K562 (cell line): ENCODE data around the gene ZEB2. TPM values are rescaled to one million over a fixed set of nuclear protein-coding genes. Genes with fewer than 3 reads are reported as not detected.

Source experiments
- ATAC-seq: fragments of 200-7000 bp; cut with Tn5 transposase; 3 replicates; pipeline ENCODE4 v1.9.1; 2020; ENCODE audit warnings: moderate library complexity
- BruUV-seq: library from RNA; stranded (reverse); fragments of 400-500 nt; replicated peaks from 2 replicates; lab custom pipeline; 2021; lab: Mats Ljungman, UMichigan
- CTCF ChIA-PET: fragments of 300-600 bp; formaldehyde crosslinking; extraction: SDS; loops from one replicate; lab custom pipeline; 2021; ENCODE audit warnings: low intra/inter-chr PET ratio; lab: Yijun Ruan, JAX
- POLR2A ChIA-PET: fragments of 300-600, 350-650 bp; sonication (Branson Sonifier 250); formaldehyde crosslinking; extraction: SDS; loops from one replicate; lab custom pipeline; 2021; ENCODE audit warnings: antibody characterized with exemption, inconsistent platforms; lab: Yijun Ruan, JAX
- DNase-seq, 4 experiments: peaks; one replicate each; pipeline versions ENCODE4 v3.0.0 to v3.0.0-alpha.2; 2011 to 2018; ENCODE audit warnings: low spot score in 3 of 4, mixed read lengths in 3 of 4; ENCODE audit errors: extremely low read depth in 1 of 4
- FAIRE-seq: peaks from 2 replicates; lab custom pipeline; 2011; peaks lifted over from hg19 to GRCh38; lab: Jason Lieb, UNC
- H2AFZ ChIP-seq: 2 replicates; pipeline ENCODE4 v1.6.0; 2011; ENCODE audit warnings: low read depth, low read length, control low read depth, inconsistent platforms
- H3K27ac ChIP-seq: fragments of 200-600 bp; 3 replicates; pipeline ENCODE4 v1.8.0; 2011; ENCODE audit warnings: low read depth, mild to moderate bottlenecking, control low read depth, inconsistent platforms, low read length, moderate library complexity, mixed read lengths; ENCODE audit errors: extremely low read depth
- H3K27me3 ChIP-seq, 2 experiments: fragments of 300-600 bp in 1 of 2; 2 replicates in 1 of 2; 3 replicates in 1 of 2; pipeline versions ENCODE4 v1.6.0 to v1.8.0; 2011; ENCODE audit warnings: inconsistent platforms in 2 of 2, low read length in 2 of 2, mild to moderate bottlenecking in 1 of 2, mixed read lengths in 1 of 2, moderate library complexity in 1 of 2; ENCODE audit not compliant: control insufficient read depth in 2 of 2, insufficient read depth in 2 of 2
- H3K36me3 ChIP-seq: fragments of 300-600 bp; 3 replicates; pipeline ENCODE4 v1.8.0; 2011; ENCODE audit warnings: mild to moderate bottlenecking, low read length, inconsistent platforms; ENCODE audit not compliant: control insufficient read depth, insufficient read depth
- H3K4me1 ChIP-seq, 2 experiments: fragments of 200-600 bp in 1 of 2; replicated peaks in 1 of 2; 2 replicates in 1 of 2; 3 replicates in 1 of 2; pipeline versions ENCODE4 v1.5.1 to v1.8.0; 2011; ENCODE audit warnings: inconsistent platforms in 2 of 2, low read length in 2 of 2, mild to moderate bottlenecking in 1 of 2, mixed read lengths in 1 of 2, moderate library complexity in 1 of 2; ENCODE audit not compliant: control insufficient read depth in 2 of 2, insufficient read depth in 2 of 2
- H3K4me2 ChIP-seq: 2 replicates; pipeline ENCODE4 v1.6.1; 2011; ENCODE audit warnings: low read length, control low read depth, inconsistent platforms, mixed read lengths; ENCODE audit not compliant: insufficient read depth
- H3K4me3 ChIP-seq: fragments of 200-600 bp; sonication (generic), shearing (Covaris generic); 2 replicates; pipeline ENCODE4 v1.5.1; 2016; ENCODE audit warnings: control low read depth, inconsistent platforms
- H3K79me2 ChIP-seq: fragments of 200-600 bp; 3 replicates; pipeline ENCODE4 v1.8.0; 2011; ENCODE audit warnings: low read length, inconsistent platforms; ENCODE audit not compliant: control insufficient read depth, insufficient read depth
- H3K9ac ChIP-seq, 2 experiments: 2 replicates each; pipeline versions ENCODE4 v1.6.0 to v1.6.1; 2011; ENCODE audit warnings: low read depth in 2 of 2, low read length in 2 of 2, control low read depth in 1 of 2, inconsistent platforms in 1 of 2, mild to moderate bottlenecking in 1 of 2, mixed read lengths in 1 of 2; ENCODE audit not compliant: insufficient read depth in 1 of 2
- H3K9me1 ChIP-seq: one replicate; pipeline ENCODE4 v1.6.0; 2011; ENCODE audit warnings: inconsistent platforms, mild to moderate bottlenecking, low read length, moderate library complexity; ENCODE audit not compliant: control insufficient read depth, insufficient read depth
- H3K9me3 ChIP-seq: replicated peaks from 2 replicates; pipeline ENCODE4 v1.5.1; 2011; ENCODE audit warnings: low read depth, low read length, inconsistent platforms; ENCODE audit not compliant: control insufficient read depth, insufficient read depth
- H4K20me1 ChIP-seq: replicated peaks from 2 replicates; pipeline ENCODE4 v1.6.1; 2011; ENCODE audit warnings: low read length, inconsistent platforms, mixed read lengths; ENCODE audit not compliant: control insufficient read depth, insufficient read depth
- BRD4 ChIP-seq: fragments of 200-600 bp; sonication (generic); IDR thresholded peaks from 2 replicates; pipeline ENCODE4 v1.6.1; 2017; ENCODE audit warnings: inconsistent platforms
- C11orf30 ChIP-seq: fragments of 450-650 bp; IDR thresholded peaks from 2 replicates; pipeline ENCODE4 v1.6.1; 2016; ENCODE audit warnings: low read depth, mild to moderate bottlenecking
- CEBPB ChIP-seq: fragments of 450-650 bp; IDR thresholded peaks from 2 replicates; pipeline ENCODE4 v1.6.1; 2016; ENCODE audit warnings: missing genetic modification characterization, missing compliant biosample characterization
- HLTF ChIP-seq: fragments of 450-650 bp; IDR thresholded peaks from 2 replicates; pipeline ENCODE4 v1.6.1; 2016
- MED1 ChIP-seq: sonication (generic); formaldehyde crosslinking; IDR thresholded peaks from 2 replicates; pipeline ENCODE4 v1.8.1; 2023; ENCODE audit warnings: missing genetic modification reagents, borderline replicate concordance
- SOX6 ChIP-seq: fragments of 450-650 bp; IDR thresholded peaks from 2 replicates; pipeline ENCODE4 v1.6.1; 2014; ENCODE audit warnings: mild to moderate bottlenecking
- SRSF1 ChIP-seq: fragments of 200-400 bp; formaldehyde crosslinking; IDR thresholded peaks from 2 replicates; pipeline ENCODE4 v1.6.1; 2017; ENCODE audit warnings: mild to moderate bottlenecking, low read depth, low read length, moderate library complexity
- ZNF316 ChIP-seq: fragments of 450-650 bp; IDR thresholded peaks from 2 replicates; pipeline ENCODE4 v1.6.1; 2016
- WGBS: fragments of 100-300 bp; shearing (Covaris generic); methylation state at CpG from one replicate; pipeline ENCODE4 v1.1.6; 2016; ENCODE audit warnings: low coverage, mixed read lengths; ENCODE audit not compliant: insufficient coverage; ENCODE audit errors: missing lambda C conversion rate; 5-methylcytosine and 5-hydroxymethylcytosine counted together
- in situ Hi-C: fragments of 300-500 bp; cut with MboI; formaldehyde crosslinking; loops from 4 replicates; pipeline ENCODE4 v1.15.0; 2018; ENCODE audit warnings: inconsistent platforms, mixed read lengths
- intact Hi-C: fragments of 100-400 bp; cut with micrococcal nuclease; formaldehyde crosslinking; loops from 2 replicates; pipeline ENCODE4 v1.14.2; 2022
- polyA plus RNA-seq, 8 experiments: library from polyadenylated mRNA; depleted of rRNA in 4 of 8; stranded (reverse) in 5 of 8; unstranded in 3 of 8; fragments of >200 nt; fragmentation: Nextera tagmentation in 2 of 8; fragmentation: Illumina TruSeq in 1 of 8; extraction: Ambion mirVana in 2 of 8; extraction: Trizol in 1 of 8; gene quantifications; 2 replicates each; pipeline versions ENCODE4 v1.2.1 to v1.2.3, GENCODE V29; 2011 to 2014; ENCODE audit warnings: inconsistent platforms in 1 of 8, missing spikeins in 1 of 8
- total RNA-seq, 7 experiments: library from RNA; depleted of rRNA in 6 of 7; stranded (reverse); fragments of >200 nt in 6 of 7; fragmentation: Illumina TruSeq in 2 of 7; extraction: Trizol in 2 of 7; gene quantifications; 2 replicates each; pipeline versions ENCODE4 v1.2.1 to v1.2.3, GENCODE V29; 2011 to 2021; ENCODE audit warnings: low replicate concordance in 1 of 7
- TF ChIP-seq, protein P1 (sequence below): fragments of 450-650 bp; formaldehyde crosslinking; conservative IDR thresholded peaks from 2 replicates; pipeline ENCODE4 v1.4.0; 2022; ENCODE audit warnings: mild to moderate bottlenecking, missing genetic modification characterization

Gene ZEB2
- total and polyA plus RNA-seq, 9 of the 15 experiments (the other 6 are each of a cell fraction or from before 2014, with no cell fraction given): 15.1 to 113 (median 72.3) TPM

DNA sequence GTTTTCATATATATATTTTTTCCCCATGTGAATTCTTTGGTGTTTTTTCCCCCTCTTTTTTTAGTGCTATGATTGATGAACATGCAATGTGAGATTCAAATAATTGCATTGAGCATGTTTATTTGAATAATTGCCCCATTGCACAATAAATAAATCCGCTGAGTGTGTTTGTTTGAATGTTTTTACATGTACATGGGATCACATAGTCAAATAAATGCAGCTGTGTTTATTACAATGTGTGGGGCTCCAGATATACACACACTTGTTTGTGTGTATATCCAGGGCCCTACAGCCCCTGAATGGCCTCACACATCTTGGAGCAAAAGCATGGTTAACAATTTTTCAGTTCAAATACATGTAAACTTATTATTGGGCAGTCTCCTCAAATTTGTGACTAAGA is 134.5 kb downstream of the ZEB2 start:
- H3K27me3 ChIP-seq: no peaks in the 10 kb centered on the region
- H3K27ac ChIP-seq: no peak overlapping the region
- peaks cover 46% of the 10 kb centered on the region for H3K36me3 ChIP-seq
- CTCF ChIA-PET: no interaction called here
- TF ChIP-seq, protein P1, sequence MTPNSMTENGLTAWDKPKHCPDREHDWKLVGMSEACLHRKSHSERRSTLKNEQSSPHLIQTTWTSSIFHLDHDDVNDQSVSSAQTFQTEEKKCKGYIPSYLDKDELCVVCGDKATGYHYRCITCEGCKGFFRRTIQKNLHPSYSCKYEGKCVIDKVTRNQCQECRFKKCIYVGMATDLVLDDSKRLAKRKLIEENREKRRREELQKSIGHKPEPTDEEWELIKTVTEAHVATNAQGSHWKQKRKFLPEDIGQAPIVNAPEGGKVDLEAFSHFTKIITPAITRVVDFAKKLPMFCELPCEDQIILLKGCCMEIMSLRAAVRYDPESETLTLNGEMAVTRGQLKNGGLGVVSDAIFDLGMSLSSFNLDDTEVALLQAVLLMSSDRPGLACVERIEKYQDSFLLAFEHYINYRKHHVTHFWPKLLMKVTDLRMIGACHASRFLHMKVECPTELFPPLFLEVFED: no peak
- TF ChIP-seq BRD4: no peak
- TF ChIP-seq SOX6: no peak
- peak; percentile 15; the same call in 1 of the 2 replicates for TF ChIP-seq C11orf30
- TF ChIP-seq MED1 (CRISPR knock-in tag): no peak
- peak; percentile 42; the same call in 1 of the 2 replicates for TF ChIP-seq CEBPB
- TF ChIP-seq SRSF1: no peak
- TF ChIP-seq ZNF316: peak; percentile 26; the same call in 1 of the 2 replicates
- TF ChIP-seq HLTF: no peak
- in situ Hi-C loops (no loop called here), intact Hi-C loops (no loop called here)
- DNase-seq (no peak), FAIRE-seq (no peak), ATAC-seq (no peak)
- H3K4me1 ChIP-seq: no peaks in the 10 kb centered on the region; a peak in 1 of 5 replicates
- H2AFZ ChIP-seq: no peak overlapping the region
- no peaks in the 10 kb centered on the region for H3K79me2 ChIP-seq
- H3K9me3 ChIP-seq: no peaks in the 10 kb centered on the region
- H3K4me3 ChIP-seq: no peak overlapping the region
- POLR2A ChIA-PET: interaction anchor here (0.8 to 1.2 kb wide), 2 partner anchors 10 to 35 kb away, joined by 3 to 5 read pairs; no protein-coding TSS in a partner anchor
- WGBS: 100% methylated on average over 1 of the region's 1 CpG
- no peak overlapping the region for H3K4me2 ChIP-seq
- H3K9me1 ChIP-seq: no peaks in the 10 kb centered on the region
- no peak overlapping the region for H3K9ac ChIP-seq
- no peaks in the 10 kb centered on the region for H4K20me1 ChIP-seq
- BruUV-seq: no TSS peak
